Ishikawa (cell line): Measurements from ENCODE around the gene ASAP2.

Experiments used
- CEBPB ChIP-seq: IDR thresholded peaks from 2 replicates; pipeline ENCODE4 v1.6.1; 2012
- CREB1 ChIP-seq: IDR thresholded peaks from 2 replicates; pipeline ENCODE4 v1.6.1; 2012; ENCODE audit warnings: low read depth
- EGR1 ChIP-seq: IDR thresholded peaks from 2 replicates; pipeline ENCODE4 v1.6.1; 2012
- EP300 ChIP-seq: IDR thresholded peaks from 2 replicates; pipeline ENCODE4 v1.6.1; 2012; ENCODE audit warnings: borderline replicate concordance
- FOXM1 ChIP-seq: IDR thresholded peaks from 2 replicates; pipeline ENCODE4 v1.6.1; 2012; ENCODE audit warnings: low read depth, borderline replicate concordance
- MAX ChIP-seq: IDR thresholded peaks from 2 replicates; pipeline ENCODE4 v1.6.1; 2012
- NFIC ChIP-seq: IDR thresholded peaks from 2 replicates; pipeline ENCODE4 v1.6.1; 2012
- RAD21 ChIP-seq: IDR thresholded peaks from 2 replicates; pipeline ENCODE4 v1.6.1; 2012; ENCODE audit warnings: low read depth
- REST ChIP-seq: IDR thresholded peaks from 2 replicates; pipeline ENCODE4 v1.6.1; 2012; ENCODE audit warnings: low read depth, mild to moderate bottlenecking
- TAF1 ChIP-seq: IDR thresholded peaks from 2 replicates; pipeline ENCODE4 v1.6.1; 2012; ENCODE audit warnings: low read depth, mild to moderate bottlenecking
- TCF12 ChIP-seq: IDR thresholded peaks from 2 replicates; pipeline ENCODE4 v1.6.1; 2012; ENCODE audit warnings: low read depth
- TEAD4 ChIP-seq: IDR thresholded peaks from 2 replicates; pipeline ENCODE4 v1.6.1; 2012
- YY1 ChIP-seq: IDR thresholded peaks from 2 replicates; pipeline ENCODE4 v1.6.1; 2012; ENCODE audit warnings: low read depth
- ZBTB7A ChIP-seq: IDR thresholded peaks from 2 replicates; pipeline ENCODE4 v1.6.1; 2012; ENCODE audit warnings: low read depth
- TF ChIP-seq, protein P1 (sequence below): IDR thresholded peaks from 2 replicates; pipeline ENCODE4 v1.6.1; 2012

ASAP2 gene

DNA sequence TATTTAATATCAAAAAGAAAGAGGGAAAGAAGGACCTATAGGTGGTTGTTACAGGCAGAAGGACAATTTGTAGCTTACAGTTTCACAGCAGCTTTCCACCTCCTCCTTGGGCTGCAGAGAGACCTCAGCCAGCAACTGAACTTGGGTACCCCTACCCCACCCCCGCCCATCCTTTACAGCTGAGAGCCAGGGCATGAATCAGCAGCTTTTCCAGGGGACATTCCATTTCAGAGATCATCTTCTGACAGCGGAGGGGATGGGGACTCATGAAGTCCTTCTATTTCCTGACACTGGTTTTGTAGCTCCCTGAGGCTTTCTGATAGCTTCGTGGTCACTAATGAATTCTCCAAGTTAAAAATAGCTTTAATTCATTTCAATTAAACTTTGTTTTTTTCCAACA is 120.4 kb downstream of the ASAP2 start:
- TF ChIP-seq EGR1 (no peak), YY1 (no peak), TEAD4 (no peak), CREB1 (no peak), TCF12 (no peak), MAX (no peak), ZBTB7A (no peak), TAF1 (no peak), CEBPB (no peak)

DNA sequence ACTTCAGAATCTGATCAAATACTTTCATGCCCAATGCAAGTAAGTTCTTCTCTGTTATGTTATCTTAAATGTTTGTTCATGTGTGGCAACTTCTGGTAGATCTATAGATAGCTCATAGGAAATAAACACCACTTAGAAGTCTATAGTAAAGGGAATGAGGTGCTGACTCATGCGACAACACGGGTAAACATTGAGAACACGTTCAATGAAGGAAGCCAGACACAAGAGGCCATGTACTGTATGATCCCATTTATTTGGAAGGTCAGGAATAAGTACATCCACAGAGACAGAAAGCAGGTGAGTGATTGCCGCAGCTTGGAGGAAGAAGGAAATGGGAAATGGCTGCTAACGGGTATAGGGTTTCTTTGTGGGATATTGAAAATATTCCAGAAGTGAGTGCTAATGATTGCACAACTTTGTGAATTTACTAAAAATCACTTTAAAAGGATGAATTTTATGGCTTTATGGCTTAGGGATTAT is 121.3 kb downstream of the ASAP2 start:
- TF ChIP-seq TCF12, result no peak
- no peak for TF ChIP-seq TEAD4
- no peak for TF ChIP-seq ZBTB7A
- no peak for TF ChIP-seq FOXM1
- TF ChIP-seq CREB1, result no peak
- TF ChIP-seq CEBPB, result no peak
- no peak for TF ChIP-seq TAF1
- no peak for TF ChIP-seq REST
- TF ChIP-seq MAX, result no peak
- TF ChIP-seq NFIC, result no peak
- no peak for TF ChIP-seq EGR1
- TF ChIP-seq, protein P1, sequence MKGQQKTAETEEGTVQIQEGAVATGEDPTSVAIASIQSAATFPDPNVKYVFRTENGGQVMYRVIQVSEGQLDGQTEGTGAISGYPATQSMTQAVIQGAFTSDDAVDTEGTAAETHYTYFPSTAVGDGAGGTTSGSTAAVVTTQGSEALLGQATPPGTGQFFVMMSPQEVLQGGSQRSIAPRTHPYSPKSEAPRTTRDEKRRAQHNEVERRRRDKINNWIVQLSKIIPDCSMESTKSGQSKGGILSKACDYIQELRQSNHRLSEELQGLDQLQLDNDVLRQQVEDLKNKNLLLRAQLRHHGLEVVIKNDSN, result no peak
- TF ChIP-seq EP300, result no peak
- TF ChIP-seq YY1, result no peak
- no peak for TF ChIP-seq RAD21

DNA sequence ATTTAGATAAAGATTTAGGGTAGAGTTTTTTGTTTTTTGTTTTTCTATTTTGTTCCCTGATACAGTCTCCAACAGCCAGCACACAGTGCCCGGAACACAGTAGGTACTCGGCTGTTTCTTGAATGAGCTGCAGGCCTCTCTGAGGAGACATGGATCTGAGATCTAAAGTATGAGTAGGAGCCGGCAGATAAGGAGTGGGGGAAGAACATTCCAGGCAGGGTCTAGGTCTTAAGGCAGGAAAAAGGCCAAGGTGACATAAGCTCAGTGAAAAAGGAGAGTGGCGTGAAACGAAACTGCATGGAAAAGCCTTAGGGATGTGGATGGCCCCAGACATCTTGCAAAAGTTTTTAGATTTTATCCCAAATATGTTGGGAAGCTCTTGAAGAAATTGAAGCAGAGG is 122.3 kb downstream of the ASAP2 start:
- no peak for TF ChIP-seq TCF12
- TF ChIP-seq CEBPB, result no peak
- no peak for TF ChIP-seq EGR1
- TF ChIP-seq REST, result no peak
- TF ChIP-seq TEAD4, result no peak
- no peak for TF ChIP-seq ZBTB7A
- no peak for TF ChIP-seq CREB1
- TF ChIP-seq YY1, result no peak
- no peak for TF ChIP-seq EP300
- TF ChIP-seq RAD21, result no peak
- no peak for TF ChIP-seq MAX

DNA sequence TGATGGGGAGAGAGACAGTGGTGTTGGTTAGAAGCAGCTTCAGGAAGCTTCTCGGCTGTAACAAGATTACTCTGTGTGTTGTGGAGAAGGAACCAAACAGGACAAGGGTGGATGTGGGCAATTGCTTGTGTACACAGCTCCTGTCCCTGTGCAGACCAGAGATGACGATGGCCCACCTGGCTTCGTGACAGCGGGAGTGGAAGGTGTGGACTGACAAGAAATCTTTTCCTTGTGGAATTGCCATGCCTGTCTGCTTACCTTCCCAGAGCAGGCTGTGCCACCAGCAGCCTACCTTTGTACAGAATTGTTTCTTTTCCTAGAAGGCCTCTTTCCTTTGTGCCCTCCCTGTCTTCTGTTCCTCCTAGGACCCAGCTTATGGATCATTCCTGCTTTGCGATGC is 122.9 kb downstream of the ASAP2 start:
- no peak for TF ChIP-seq CREB1
- no peak for TF ChIP-seq TAF1
- TF ChIP-seq MAX, result no peak
- TF ChIP-seq FOXM1, result no peak
- TF ChIP-seq TEAD4, result no peak
- TF ChIP-seq TCF12, result no peak
- TF ChIP-seq EGR1, result no peak
- TF ChIP-seq, protein P1, result no peak
- TF ChIP-seq REST, result no peak
- no peak for TF ChIP-seq EP300
- TF ChIP-seq RAD21, result no peak
- no peak for TF ChIP-seq CEBPB
- TF ChIP-seq YY1, result no peak
- TF ChIP-seq NFIC, result no peak
- TF ChIP-seq ZBTB7A, result no peak
